HUES6 (cell line): Measurements from ENCODE around the gene KLHL26.

ENCODE experiments used
- H3K27ac ChIP-seq: 2 replicates; pipeline ENCODE4 v1.7.0; 2013; ENCODE audit warnings: low read depth, mild to moderate bottlenecking, low read length, inconsistent platforms
- H3K27me3 ChIP-seq: 2 replicates; pipeline ENCODE4 v1.6.1; 2013; ENCODE audit warnings: low read length; ENCODE audit not compliant: control insufficient read depth, insufficient read depth
- H3K36me3 ChIP-seq: 2 replicates; pipeline ENCODE4 v1.6.1; 2013; ENCODE audit warnings: low read length; ENCODE audit not compliant: control insufficient read depth, insufficient read depth
- H3K4me1 ChIP-seq: 2 replicates; pipeline ENCODE4 v1.6.1; 2013; ENCODE audit warnings: low read length; ENCODE audit not compliant: control insufficient read depth, insufficient read depth
- H3K4me3 ChIP-seq: 2 replicates; pipeline ENCODE4 v1.5.1; 2013; ENCODE audit warnings: low read depth, low read length
- H3K9ac ChIP-seq: one replicate; pipeline ENCODE4 v1.6.1; 2013; ENCODE audit warnings: mild to moderate bottlenecking, low read length
- H3K9me3 ChIP-seq: 2 replicates; pipeline ENCODE4 v1.6.1; 2013; ENCODE audit warnings: low read depth, low read length; ENCODE audit not compliant: control insufficient read depth, insufficient read depth

The KLHL26 gene

GRCh38 chr19:18700501-18701249 lies 63.8 kb downstream of the KLHL26 start:
- Histone ChIP-seq H3K27ac (no peak overlapping the region), H3K9ac (peak overlapping the region; percentile 26), H3K9me3 (no peaks in the 10 kb centered on the region), H3K36me3 (no peaks in the 10 kb centered on the region), H3K27me3 (no peaks in the 10 kb centered on the region; the same call in 1 of the 2 replicates), H3K4me1 (peaks cover 12% of the 10 kb centered on the region), H3K4me3 (peak overlapping the region; percentile 57)

DNA sequence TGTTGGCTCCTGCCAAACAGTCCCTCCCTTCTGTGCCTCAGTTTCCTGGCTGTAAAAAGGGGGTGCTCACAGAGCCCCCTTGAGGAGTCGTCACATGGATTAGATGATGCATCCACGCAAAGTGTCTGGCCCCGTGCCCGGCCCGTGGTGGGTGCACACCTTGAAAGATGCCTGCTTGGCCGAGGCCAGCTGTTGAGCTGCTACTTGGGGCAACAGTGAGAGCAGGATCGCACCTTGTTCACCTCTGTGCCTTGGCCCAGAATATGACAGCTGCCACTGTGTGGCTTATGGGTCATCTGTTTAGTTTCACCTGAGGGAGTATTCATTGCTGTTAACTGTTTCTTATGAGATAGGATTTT lies 64.4 kb downstream of the KLHL26 start:
- Histone ChIP-seq H3K9ac (no peak overlapping the region), H3K27me3 (no peaks in the 10 kb centered on the region; the same call in 1 of the 2 replicates), H3K27ac (no peak overlapping the region), H3K4me1 (peaks cover 12% of the 10 kb centered on the region), H3K9me3 (no peaks in the 10 kb centered on the region), H3K36me3 (no peaks in the 10 kb centered on the region), H3K4me3 (peak overlapping the region; percentile 57; the same call in 1 of the 2 replicates)

DNA sequence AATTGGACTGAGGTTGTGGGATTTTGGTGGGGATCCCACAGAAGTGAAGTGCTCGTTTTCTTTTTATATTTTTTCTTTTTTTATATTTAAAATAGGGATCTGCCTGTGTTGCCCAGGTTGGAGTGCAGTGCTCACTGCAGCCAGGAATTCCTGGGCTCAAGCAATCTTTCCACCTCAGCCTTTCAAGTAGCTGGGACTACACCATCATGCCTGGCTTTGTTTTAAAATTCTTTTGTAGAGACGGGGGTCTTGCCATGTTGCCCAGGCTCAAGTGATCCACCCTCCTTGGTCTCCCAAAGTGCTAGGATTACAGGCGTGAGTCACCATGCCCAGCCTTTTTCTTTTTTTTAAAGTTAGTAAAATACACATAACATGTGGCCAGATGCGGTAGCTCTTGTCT lies 67.2 kb downstream of the KLHL26 start:
- Histone ChIP-seq H3K4me3 (no peak overlapping the region), H3K27ac (no peak overlapping the region), H3K4me1 (peaks cover 12% of the 10 kb centered on the region), H3K9me3 (no peaks in the 10 kb centered on the region), H3K36me3 (no peaks in the 10 kb centered on the region), H3K27me3 (no peaks in the 10 kb centered on the region; the same call in 1 of the 2 replicates), H3K9ac (no peak overlapping the region)

GRCh38 chr19:18704971-18705370 lies 68.1 kb downstream of the KLHL26 start:
- peaks cover 11% of the 10 kb centered on the region for H3K4me1 ChIP-seq
- H3K27ac ChIP-seq: no peak overlapping the region
- H3K36me3 ChIP-seq: no peaks in the 10 kb centered on the region
- H3K27me3 ChIP-seq: no peaks in the 10 kb centered on the region; the same call in 1 of the 2 replicates
- no peak overlapping the region for H3K4me3 ChIP-seq
- no peak overlapping the region for H3K9ac ChIP-seq
- H3K9me3 ChIP-seq: no peaks in the 10 kb centered on the region

- no peaks in the 10 kb centered on the region for H3K27me3 ChIP-seq
- no peaks in the 10 kb centered on the region for H3K4me1 ChIP-seq
- no peak overlapping the region for H3K9ac ChIP-seq
- H3K27ac ChIP-seq: 0 out of 2 replicates have a peak overlapping the region, but pooled peaks have one; percentile 8
- no peaks in the 10 kb centered on the region for H3K36me3 ChIP-seq
- H3K9me3 ChIP-seq: no peaks in the 10 kb centered on the region
- no peak overlapping the region for H3K4me3 ChIP-seq
Observed at GRCh38 chr19:18708452-18709231, 71.8 kb downstream of the KLHL26 start.

DNA sequence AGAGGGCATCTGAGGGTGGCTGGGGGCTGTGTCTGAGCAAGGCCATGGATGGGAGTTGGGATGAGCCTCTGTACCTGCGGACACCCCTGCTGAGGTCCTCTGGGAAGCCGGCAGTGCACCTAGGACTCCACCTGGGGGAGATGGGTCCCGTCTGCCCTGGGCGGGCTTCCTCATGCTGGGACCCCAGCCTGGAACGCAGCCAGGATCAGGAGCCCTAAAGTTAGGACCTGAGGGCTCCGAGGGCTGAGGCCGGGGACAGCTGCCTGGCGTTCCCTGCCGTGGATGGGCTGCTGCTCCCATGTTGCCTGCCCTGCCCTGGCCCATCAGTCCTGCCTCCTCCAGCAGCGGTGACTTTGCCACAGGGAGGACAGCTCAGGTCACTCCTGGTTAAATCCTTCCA lies 72.7 kb downstream of the KLHL26 start:
- H3K27me3 ChIP-seq: no peaks in the 10 kb centered on the region
- H3K9ac ChIP-seq: no peak overlapping the region
- no peaks in the 10 kb centered on the region for H3K4me1 ChIP-seq
- H3K9me3 ChIP-seq: no peaks in the 10 kb centered on the region
- no peak overlapping the region for H3K4me3 ChIP-seq
- no peaks in the 10 kb centered on the region for H3K36me3 ChIP-seq
- H3K27ac ChIP-seq: 0 out of 2 replicates have a peak overlapping the region, but pooled peaks have one; percentile 8

DNA sequence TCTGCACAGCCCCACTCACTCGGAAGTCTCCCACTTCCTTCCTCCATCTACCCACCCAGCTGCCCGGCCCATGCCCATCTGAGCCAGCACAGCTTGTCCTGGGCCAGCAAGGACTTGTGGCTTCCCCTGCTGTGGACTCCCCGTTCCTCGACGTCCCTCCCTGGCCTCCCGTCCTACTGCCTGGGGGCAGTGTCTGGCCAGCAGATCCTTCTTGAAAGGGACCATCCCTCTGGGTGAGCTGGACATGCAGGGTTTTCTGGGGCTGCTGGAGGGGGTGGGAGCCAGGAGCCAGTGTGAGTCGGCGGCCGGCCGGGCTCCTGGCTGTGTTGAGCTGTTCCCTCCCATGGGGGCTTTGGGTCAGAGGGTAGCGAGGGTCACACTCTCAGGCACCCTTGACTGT lies 73.4 kb downstream of the KLHL26 start:
- Histone ChIP-seq H3K27ac (no peak overlapping the region), H3K9ac (no peak overlapping the region), H3K4me1 (no peaks in the 10 kb centered on the region), H3K36me3 (no peaks in the 10 kb centered on the region), H3K4me3 (no peak overlapping the region), H3K27me3 (no peaks in the 10 kb centered on the region), H3K9me3 (no peaks in the 10 kb centered on the region)

DNA sequence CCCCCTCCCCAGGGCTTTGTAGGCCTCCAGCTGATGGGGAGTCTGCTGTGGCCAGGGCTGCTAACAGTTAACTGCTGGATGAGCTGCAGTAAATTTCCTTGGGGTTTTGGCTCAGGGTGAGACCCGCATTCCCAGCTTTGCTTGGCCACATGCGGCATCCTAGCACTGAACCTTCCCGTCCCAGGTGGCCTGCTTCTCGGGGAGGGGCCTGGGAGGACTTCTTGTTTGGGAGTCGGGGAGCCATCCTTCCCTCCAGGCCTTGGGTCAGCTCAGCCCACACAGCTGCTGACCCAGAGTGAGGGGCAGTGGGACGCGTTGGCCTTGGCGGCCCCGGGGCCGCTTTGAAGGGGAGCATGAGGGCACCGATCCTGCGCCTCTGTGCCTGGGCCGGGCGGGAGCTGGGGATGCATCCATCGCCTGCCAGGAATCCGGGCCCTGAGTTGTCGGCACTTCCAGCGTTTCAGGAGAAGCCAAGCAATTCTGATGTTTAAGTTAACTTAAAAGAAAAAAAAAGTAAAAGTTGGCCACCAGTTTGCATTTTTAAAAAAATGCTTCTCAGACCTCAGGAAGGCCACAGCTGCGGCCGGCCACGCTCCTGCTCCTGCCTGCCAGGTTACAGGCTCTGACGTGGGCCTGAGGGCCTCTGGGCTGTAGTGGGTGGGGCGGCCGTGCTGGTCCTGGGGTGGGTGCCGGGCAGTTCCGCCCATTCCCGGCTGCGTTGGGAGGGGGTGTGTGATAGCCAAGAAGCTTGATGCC lies 74.3 kb downstream of the KLHL26 start:
- Histone ChIP-seq H3K27ac (no peak overlapping the region), H3K9ac (no peak overlapping the region), H3K4me1 (no peaks in the 10 kb centered on the region), H3K36me3 (no peaks in the 10 kb centered on the region), H3K4me3 (no peak overlapping the region), H3K27me3 (no peaks in the 10 kb centered on the region), H3K9me3 (no peaks in the 10 kb centered on the region)

GRCh38 chr19:18711893-18712292 lies 75.1 kb downstream of the KLHL26 start:
- H3K27ac ChIP-seq: no peak overlapping the region
- H3K4me1 ChIP-seq: no peaks in the 10 kb centered on the region
- H3K9ac ChIP-seq: no peak overlapping the region
- no peak overlapping the region for H3K4me3 ChIP-seq
- no peaks in the 10 kb centered on the region for H3K27me3 ChIP-seq
- no peaks in the 10 kb centered on the region for H3K36me3 ChIP-seq
- H3K9me3 ChIP-seq: no peaks in the 10 kb centered on the region

GRCh38 chr19:18712981-18713380 lies 76.2 kb downstream of the KLHL26 start:
- no peak overlapping the region for H3K4me3 ChIP-seq
- H3K27me3 ChIP-seq: no peaks in the 10 kb centered on the region
- no peak overlapping the region for H3K9ac ChIP-seq
- H3K36me3 ChIP-seq: no peaks in the 10 kb centered on the region
- H3K4me1 ChIP-seq: no peaks in the 10 kb centered on the region; the same call in 1 of the 2 replicates
- no peaks in the 10 kb centered on the region for H3K9me3 ChIP-seq
- no peak overlapping the region for H3K27ac ChIP-seq
